OCI-LY7 (cell line): Measurements from ENCODE around the gene CTBP1. TPM values are rescaled to one million over a fixed set of nuclear protein-coding genes. Genes with fewer than 3 reads are reported as not detected.

Source experiments
- BruUV-seq: library from RNA; stranded (reverse); fragments of 400-500 nt; replicated peaks from 2 replicates; lab custom pipeline; 2021; lab: Mats Ljungman, UMichigan
- CTCF ChIA-PET: fragments of 300-600 bp; sonication (Branson Sonifier 250); formaldehyde crosslinking; loops from one replicate; lab custom pipeline; 2022; ENCODE audit warnings: antibody characterized with exemption; ENCODE audit not compliant: unreplicated experiment; lab: Charles Lee
- POLR2A ChIA-PET: fragments of 300-600 bp; sonication (Branson Sonifier 250); formaldehyde crosslinking; loops from one replicate; lab custom pipeline; 2022; ENCODE audit warnings: antibody characterized with exemption; lab: Charles Lee
- DNase-seq: peaks from one replicate; pipeline ENCODE4 v3.0.0-alpha.2; 2015; ENCODE audit warnings: low spot score
- H2AFZ ChIP-seq: fragments of 200-600 bp; sonication (generic), shearing (Covaris generic); 2 replicates; pipeline ENCODE4 v1.6.1; 2014; ENCODE audit warnings: mild to moderate bottlenecking, antibody characterized with exemption, low read length, moderate library complexity
- H3K27ac ChIP-seq: fragments of 200-600 bp; sonication (generic); 2 replicates; pipeline ENCODE4 v1.5.1; 2014; ENCODE audit warnings: mixed run types, low read depth, mild to moderate bottlenecking, moderate library complexity, low read length, inconsistent platforms; ENCODE audit not compliant: poor library complexity, severe bottlenecking
- H3K36me3 ChIP-seq: fragments of 200-600 bp; sonication (generic); 2 replicates; pipeline ENCODE4 v1.6.1; 2014; ENCODE audit warnings: mild to moderate bottlenecking, antibody characterized with exemption, low read length, moderate library complexity, mixed read lengths; ENCODE audit not compliant: insufficient read depth
- H3K4me1 ChIP-seq: fragments of 200-600 bp; sonication (generic); 2 replicates; pipeline ENCODE4 v1.5.1; 2014; ENCODE audit warnings: mild to moderate bottlenecking, low read length; ENCODE audit not compliant: insufficient read depth, poor library complexity, severe bottlenecking
- H3K4me2 ChIP-seq: fragments of 200-600 bp; sonication (generic); 2 replicates; pipeline ENCODE4 v1.6.1; 2014; ENCODE audit warnings: mild to moderate bottlenecking, low read length
- H3K4me3 ChIP-seq: fragments of 200-600 bp; sonication (generic); 2 replicates; pipeline ENCODE4 v1.5.1; 2014; ENCODE audit warnings: mild to moderate bottlenecking, low read depth, low read length; ENCODE audit not compliant: poor library complexity, severe bottlenecking
- H3K79me2 ChIP-seq: fragments of 200-600 bp; sonication (generic); 2 replicates; pipeline ENCODE4 v1.6.1; 2016; ENCODE audit warnings: low read depth, mild to moderate bottlenecking, low read length, moderate library complexity, mixed read lengths; ENCODE audit not compliant: insufficient read depth
- H3K9me2 ChIP-seq: fragments of 200-600 bp; sonication (generic); 2 replicates; pipeline ENCODE4 v1.6.1; 2016; ENCODE audit warnings: mild to moderate bottlenecking, low read length, mixed read lengths; ENCODE audit not compliant: insufficient read depth
- H3K9me3 ChIP-seq: fragments of 200-600 bp; sonication (generic); 2 replicates; pipeline ENCODE4 v1.6.1; 2014; ENCODE audit warnings: mild to moderate bottlenecking, mixed run types, low read length, mixed read lengths
- H4K20me1 ChIP-seq: fragments of 200-600 bp; sonication (generic); 2 replicates; pipeline ENCODE4 v1.6.1; 2014; ENCODE audit warnings: mild to moderate bottlenecking, antibody characterized with exemption, low read length, moderate library complexity, mixed read lengths; ENCODE audit not compliant: insufficient read depth
- EZH2phosphoT487 ChIP-seq: fragments of 200-600 bp; sonication (generic); IDR thresholded peaks from 2 replicates; pipeline ENCODE4 v1.6.1; 2018; ENCODE audit warnings: low read depth, borderline replicate concordance, mild to moderate bottlenecking, mixed run types, antibody characterized with exemption, low read length, moderate library complexity, mixed read lengths
- intact Hi-C: fragments of 100-400 bp; cut with micrococcal nuclease; formaldehyde crosslinking; loops from one replicate; pipeline ENCODE4 v1.10.0; 2022; ENCODE audit not compliant: unreplicated experiment
- total RNA-seq, 2 experiments: library from RNA; depleted of rRNA in 1 of 2; stranded (reverse); fragments of >200 nt in 1 of 2; shearing (Covaris generic) in 1 of 2; gene quantifications; 2 replicates each; pipeline ENCODE4 v1.2.3, GENCODE V29; 2014 to 2022
- TF ChIP-seq, protein P1 (sequence below): fragments of 200-600 bp; sonication (generic); conservative IDR thresholded peaks from 2 replicates; pipeline ENCODE4 v1.5.1; 2014; ENCODE audit warnings: mild to moderate bottlenecking, antibody characterized with exemption, low read length, moderate library complexity, mixed read lengths

Gene CTBP1
- total RNA-seq, 2 experiments from 2014 or later, result 238 to 311 TPM

DNA sequence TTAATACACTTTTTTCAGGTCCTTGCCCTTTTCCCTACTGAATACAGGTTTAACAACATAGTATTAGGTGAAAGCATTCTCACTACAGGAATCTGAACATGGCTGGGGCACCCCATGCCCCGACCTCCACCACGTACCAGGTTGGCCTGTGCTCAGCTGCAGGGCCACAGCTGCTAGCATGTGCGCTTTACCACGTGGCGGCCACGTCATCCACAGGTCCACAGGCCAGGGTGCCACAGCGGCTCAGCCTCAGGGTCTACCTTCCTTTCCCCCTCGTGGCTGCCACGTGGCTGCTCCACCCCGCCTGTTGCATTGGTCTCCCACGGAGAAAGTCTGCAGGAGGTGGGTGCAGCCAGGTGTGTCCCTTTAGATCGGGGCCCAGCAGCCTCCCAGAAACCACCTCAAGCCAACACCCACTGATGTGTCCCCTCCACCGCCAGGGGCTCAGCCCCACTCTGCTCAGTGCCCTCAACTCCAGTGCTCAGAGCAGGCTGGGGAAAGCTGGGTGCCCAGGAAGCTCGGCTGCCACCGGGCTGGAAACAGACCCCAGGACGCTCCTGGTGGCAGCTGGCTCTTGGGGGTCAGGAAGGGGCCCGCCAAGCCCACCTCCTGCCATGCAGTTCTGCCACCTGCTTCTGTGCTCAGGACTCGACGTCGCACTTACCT is 17.8 kb downstream of the CTBP1 start:
- H3K36me3 ChIP-seq, result peaks cover 100% of the 10 kb centered on the region

DNA sequence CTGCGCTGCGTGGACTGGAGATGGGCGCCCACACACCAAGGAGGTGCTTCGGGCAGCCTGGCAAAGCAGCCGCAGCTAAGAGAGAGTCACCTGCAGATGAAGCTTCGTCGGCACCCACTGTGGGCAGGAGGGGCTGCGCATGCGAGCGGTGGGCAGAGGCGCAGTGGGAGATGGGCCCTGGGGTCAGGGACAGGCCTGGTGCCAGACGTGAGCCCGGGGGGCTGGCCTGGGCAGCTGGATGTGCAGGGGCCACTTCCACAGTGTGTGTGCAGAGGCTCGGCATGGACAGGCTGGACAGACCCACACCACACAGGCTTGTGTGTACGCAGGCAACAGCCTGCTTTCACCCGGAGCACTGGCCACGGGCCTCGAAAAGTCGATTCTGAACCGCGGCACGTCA is 18.6 kb downstream of the CTBP1 start:
- Histone ChIP-seq H3K79me2 (no peaks in the 10 kb centered on the region), H2AFZ (no peak overlapping the region), H3K4me2 (no peak overlapping the region), H3K4me3 (no peak overlapping the region), H3K27ac (no peak overlapping the region), H3K9me3 (no peaks in the 10 kb centered on the region), H3K9me2 (no peaks in the 10 kb centered on the region), H3K4me1 (no peaks in the 10 kb centered on the region), H4K20me1 (no peaks in the 10 kb centered on the region), H3K36me3 (peaks cover 100% of the 10 kb centered on the region)
- no peak for TF ChIP-seq EZH2phosphoT487
- TF ChIP-seq, protein P1, sequence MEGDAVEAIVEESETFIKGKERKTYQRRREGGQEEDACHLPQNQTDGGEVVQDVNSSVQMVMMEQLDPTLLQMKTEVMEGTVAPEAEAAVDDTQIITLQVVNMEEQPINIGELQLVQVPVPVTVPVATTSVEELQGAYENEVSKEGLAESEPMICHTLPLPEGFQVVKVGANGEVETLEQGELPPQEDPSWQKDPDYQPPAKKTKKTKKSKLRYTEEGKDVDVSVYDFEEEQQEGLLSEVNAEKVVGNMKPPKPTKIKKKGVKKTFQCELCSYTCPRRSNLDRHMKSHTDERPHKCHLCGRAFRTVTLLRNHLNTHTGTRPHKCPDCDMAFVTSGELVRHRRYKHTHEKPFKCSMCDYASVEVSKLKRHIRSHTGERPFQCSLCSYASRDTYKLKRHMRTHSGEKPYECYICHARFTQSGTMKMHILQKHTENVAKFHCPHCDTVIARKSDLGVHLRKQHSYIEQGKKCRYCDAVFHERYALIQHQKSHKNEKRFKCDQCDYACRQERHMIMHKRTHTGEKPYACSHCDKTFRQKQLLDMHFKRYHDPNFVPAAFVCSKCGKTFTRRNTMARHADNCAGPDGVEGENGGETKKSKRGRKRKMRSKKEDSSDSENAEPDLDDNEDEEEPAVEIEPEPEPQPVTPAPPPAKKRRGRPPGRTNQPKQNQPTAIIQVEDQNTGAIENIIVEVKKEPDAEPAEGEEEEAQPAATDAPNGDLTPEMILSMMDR, result no peak
- POLR2A ChIA-PET, result no interaction called here
- DNase-seq, result no peak
- CTCF ChIA-PET, result no interaction called here
- BruUV-seq, result no TSS peak
- intact Hi-C loops, result no loop called here

More for the DNA sequence above, 17.8 kb downstream of the CTBP1 start:
- Histone ChIP-seq H2AFZ (no peak overlapping the region), H3K79me2 (no peaks in the 10 kb centered on the region), H3K4me1 (no peaks in the 10 kb centered on the region), H3K4me3 (no peak overlapping the region), H3K4me2 (no peak overlapping the region), H3K9me2 (no peaks in the 10 kb centered on the region), H3K9me3 (no peaks in the 10 kb centered on the region), H3K27ac (no peak overlapping the region), H4K20me1 (no peaks in the 10 kb centered on the region)
- no peak for DNase-seq
- CTCF ChIA-PET, result no interaction called here
- BruUV-seq, result no TSS peak
- TF ChIP-seq, protein P1, result no peak
- TF ChIP-seq EZH2phosphoT487, result no peak
- POLR2A ChIA-PET, result no interaction called here
- intact Hi-C loops, result no loop called here

DNA sequence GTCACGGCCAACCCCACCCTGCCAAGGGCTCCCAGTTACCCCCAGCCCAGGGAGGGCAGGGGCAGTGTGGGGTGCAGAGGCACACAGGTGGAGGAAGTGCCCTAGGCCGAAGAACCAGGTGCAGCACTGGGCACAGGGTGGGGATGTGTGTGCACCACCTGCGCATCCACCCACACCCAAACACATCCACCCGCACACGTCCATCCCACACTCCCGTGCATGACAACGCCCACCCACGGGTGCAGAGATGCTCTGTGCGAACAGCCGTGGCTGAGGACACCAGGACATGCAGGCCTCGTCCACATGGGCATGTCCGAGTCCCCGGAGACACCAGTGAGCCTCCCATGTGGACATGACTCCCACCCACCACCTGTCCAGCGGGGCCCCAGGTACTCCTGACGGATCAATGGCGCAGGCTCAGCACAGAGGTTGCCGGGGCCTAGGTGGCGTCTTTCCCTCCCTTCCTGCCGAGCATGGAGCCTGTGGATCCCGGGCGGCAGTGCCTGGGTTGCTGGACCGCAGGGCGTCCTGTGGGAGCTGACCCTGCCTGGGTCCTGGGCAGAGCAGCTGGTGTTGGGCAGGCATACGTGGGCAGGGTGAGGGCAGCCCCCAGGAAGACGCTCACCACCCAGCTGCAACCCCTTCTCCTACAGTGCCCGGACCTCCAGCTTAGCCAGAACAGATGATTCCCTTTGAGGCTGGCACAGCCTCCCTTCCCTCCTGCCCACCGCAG is 19.6 kb downstream of the CTBP1 start:
- no peak for DNase-seq
- no peaks in the 10 kb centered on the region for H3K79me2 ChIP-seq
- H3K27ac ChIP-seq, result no peak overlapping the region
- no peak overlapping the region for H3K4me3 ChIP-seq
- no peaks in the 10 kb centered on the region for H3K9me2 ChIP-seq
- BruUV-seq, result no TSS peak
- intact Hi-C loops, result no loop called here
- POLR2A ChIA-PET, result no interaction called here
- CTCF ChIA-PET, result no interaction called here
- peaks cover 100% of the 10 kb centered on the region for H3K36me3 ChIP-seq
- H3K4me1 ChIP-seq, result no peaks in the 10 kb centered on the region
- H3K4me2 ChIP-seq, result no peak overlapping the region
- H4K20me1 ChIP-seq, result no peaks in the 10 kb centered on the region
- no peak overlapping the region for H2AFZ ChIP-seq
- no peaks in the 10 kb centered on the region for H3K9me3 ChIP-seq
- TF ChIP-seq EZH2phosphoT487, result no peak
- TF ChIP-seq, protein P1, result no peak
